PC-3 (cell line): ENCODE results near the gene ATN1. TPM values are rescaled to one million over a fixed set of nuclear protein-coding genes. Genes with fewer than 3 reads are reported as not detected.

Experiments used
- ATAC-seq: fragments of 200-7000 bp; cut with Tn5 transposase; 2 replicates; pipeline ENCODE4 v1.9.1; 2020; ENCODE audit warnings: mild to moderate bottlenecking, moderate library complexity
- BruUV-seq: library from RNA; stranded (reverse); fragments of 400-500 nt; replicated peaks from 2 replicates; lab custom pipeline; 2021; lab: Mats Ljungman, UMichigan
- CTCF ChIA-PET: fragments of 300-600 bp; sonication (Branson Sonifier 250); formaldehyde crosslinking; loops from one replicate; lab custom pipeline; 2022; ENCODE audit warnings: antibody characterized with exemption; lab: Charles Lee
- POLR2A ChIA-PET: fragments of 300-600 bp; sonication (Branson Sonifier 250); formaldehyde crosslinking; loops from one replicate; lab custom pipeline; 2022; ENCODE audit warnings: antibody characterized with exemption; ENCODE audit not compliant: unreplicated experiment; lab: Charles Lee
- DNase-seq: peaks from one replicate; pipeline ENCODE4 v3.0.0-alpha.2; 2015
- H2AFZ ChIP-seq: fragments of 300-600 bp; sonication (generic); 2 replicates; pipeline ENCODE4 v1.6.0; 2016; ENCODE audit warnings: antibody characterized with exemption, low read length
- H3F3A ChIP-seq: fragments of 300-600 bp; sonication (generic); one replicate; pipeline ENCODE4 v1.6.0; 2017; ENCODE audit warnings: antibody characterized with exemption, low read length, control low read depth, mild to moderate bottlenecking; ENCODE audit not compliant: unreplicated experiment
- H3K27ac ChIP-seq: fragments of 300-600 bp; sonication (generic); 2 replicates; pipeline ENCODE4 v1.5.1; 2016; ENCODE audit warnings: mild to moderate bottlenecking, low read length
- H3K27me3 ChIP-seq: fragments of 300-600 bp; sonication (generic); 2 replicates; pipeline ENCODE4 v1.6.1; 2016; ENCODE audit warnings: low read length, mixed read lengths
- H3K36me3 ChIP-seq: fragments of 300-600 bp; sonication (generic); 2 replicates; pipeline ENCODE4 v1.6.1; 2016; ENCODE audit warnings: low read depth, mixed run types, low read length, mixed read lengths
- H3K4me1 ChIP-seq: fragments of 300-600 bp; sonication (generic); 2 replicates; pipeline ENCODE4 v1.5.1; 2016; ENCODE audit warnings: low read length; ENCODE audit not compliant: insufficient read depth
- H3K4me2 ChIP-seq: fragments of 300-600 bp; sonication (generic); 2 replicates; pipeline ENCODE4 v1.6.0; 2016; ENCODE audit warnings: low read length
- H3K4me3 ChIP-seq: fragments of 300-600 bp; sonication (generic); 2 replicates; pipeline ENCODE4 v1.5.1; 2016; ENCODE audit warnings: mild to moderate bottlenecking, low read length, mixed read lengths
- H3K79me2 ChIP-seq: fragments of 300-600 bp; sonication (generic); 2 replicates; pipeline ENCODE4 v1.6.1; 2017; ENCODE audit warnings: low read length, mixed read lengths
- H3K9ac ChIP-seq: fragments of 300-600 bp; sonication (generic); 2 replicates; pipeline ENCODE4 v1.6.0; 2016; ENCODE audit warnings: mild to moderate bottlenecking, low read length
- H3K9me2 ChIP-seq: fragments of 300-600 bp; sonication (generic); replicated peaks from 2 replicates; pipeline ENCODE4 v1.6.1; 2016; ENCODE audit warnings: mixed run types, low read length, mixed read lengths
- H3K9me3 ChIP-seq: fragments of 300-600 bp; sonication (generic); 2 replicates; pipeline ENCODE4 v1.6.1; 2016; ENCODE audit warnings: low read length, mixed read lengths
- H4K20me1 ChIP-seq: fragments of 300-600 bp; sonication (generic); 2 replicates; pipeline ENCODE4 v1.6.1; 2016; ENCODE audit warnings: low read length, mixed read lengths
- CTCF ChIP-seq: fragments of 300-600 bp; sonication (generic); conservative IDR thresholded peaks from 2 replicates; pipeline ENCODE4 v1.5.1; 2017; ENCODE audit warnings: antibody characterized with exemption, low read depth, mild to moderate bottlenecking, low read length
- EZH2 ChIP-seq: fragments of 300-600 bp; sonication (generic); IDR thresholded peaks from one replicate; pipeline ENCODE4 v1.6.1; 2017; ENCODE audit warnings: antibody characterized with exemption, mild to moderate bottlenecking, low read length; ENCODE audit not compliant: unreplicated experiment
- EZH2phosphoT487 ChIP-seq: fragments of 300-600 bp; sonication (generic); IDR thresholded peaks from 2 replicates; pipeline ENCODE4 v1.6.1; 2018; ENCODE audit warnings: mild to moderate bottlenecking, antibody characterized with exemption, low read length, borderline replicate concordance
- intact Hi-C: fragments of 100-400 bp; cut with micrococcal nuclease; formaldehyde crosslinking; loops from 2 replicates; pipeline ENCODE4 v1.9.0; 2023
- total RNA-seq: library from RNA; depleted of rRNA; stranded (reverse); fragments of >200 nt; gene quantifications from 2 replicates; pipeline ENCODE4 v1.2.3, GENCODE V29; 2014

The ATN1 gene
- total RNA-seq, 1 experiment from 2014 or later, result 11.6 TPM

GRCh38 chr12:6928022-6928702, 403 bp downstream of the ATN1 start:
- Histone ChIP-seq H3K9me2 (no peaks in the 10 kb centered on the region), H3K4me2 (peak overlapping the region; percentile 95)
- intact Hi-C loops, result loop anchor here (5.0 kb wide), 1 partner anchor 61 kb away; the partner anchor contains the start of gene TPI1

GRCh38 chr12:6928703-6929407, 1.1 kb downstream of the ATN1 start:
- ChIA-PET POLR2A (interaction anchor here (0.5 kb wide), 1 partner anchor 15 kb away, joined by 12 read pairs; the partner anchor contains the start of gene C12orf57), CTCF (interaction anchor here (0.6 kb wide), 1 partner anchor 56 kb away, joined by 6 read pairs; the partner anchor contains the start of gene SPSB2)
- no peaks in the 10 kb centered on the region for H3K9me3 ChIP-seq
- no peak overlapping the region for H3K27ac ChIP-seq
- H3K9ac ChIP-seq, result peak overlapping the region; percentile 84
- no peak for DNase-seq
- no peaks in the 10 kb centered on the region; the same call in 1 of the 2 replicates for H4K20me1 ChIP-seq
- no peak for ATAC-seq
- H3K4me3 ChIP-seq, result peak overlapping the region; percentile 93
- peak overlapping the region; percentile 57 for H2AFZ ChIP-seq
- peak overlapping the region; percentile 95 for H3K4me2 ChIP-seq
- no peaks in the 10 kb centered on the region for H3K9me2 ChIP-seq
- no peaks in the 10 kb centered on the region for H3K36me3 ChIP-seq
- peaks cover 55% of the 10 kb centered on the region for H3K79me2 ChIP-seq
- no peaks in the 10 kb centered on the region for H3F3A ChIP-seq
- no peak for TF ChIP-seq EZH2phosphoT487
- TF ChIP-seq CTCF, result no peak
- TF ChIP-seq EZH2, result no peak
- H3K4me1 ChIP-seq, result peaks cover 43% of the 10 kb centered on the region
- no TSS peak for BruUV-seq
- intact Hi-C loops, result loop anchor here (5.0 kb wide), 1 partner anchor 62 kb away; the partner anchor contains the start of gene TPI1
- H3K27me3 ChIP-seq, result no peaks in the 10 kb centered on the region

More at GRCh38 chr12:6928022-6928702, 403 bp downstream of the ATN1 start:
- no TSS peak for BruUV-seq
- Histone ChIP-seq H2AFZ (peak overlapping the region; percentile 57), H3F3A (no peaks in the 10 kb centered on the region), H3K79me2 (peaks cover 55% of the 10 kb centered on the region), H3K9ac (peak overlapping the region; percentile 84), H3K27me3 (no peaks in the 10 kb centered on the region), H3K9me3 (no peaks in the 10 kb centered on the region), H3K36me3 (no peaks in the 10 kb centered on the region), H3K27ac (no peak overlapping the region), H3K4me3 (peak overlapping the region; percentile 93), H3K4me1 (peaks cover 43% of the 10 kb centered on the region), H4K20me1 (no peaks in the 10 kb centered on the region; the same call in 1 of the 2 replicates)
- ATAC-seq (no peak), DNase-seq (no peak)
- ChIA-PET POLR2A (no interaction called here), CTCF (interaction anchor here (0.6 kb wide), 1 partner anchor 55 kb away, joined by 6 read pairs; the partner anchor contains the start of gene SPSB2)
- TF ChIP-seq EZH2phosphoT487 (no peak), EZH2 (no peak), CTCF (no peak)
